ENCODE measurements around the gene SLC35D2.

SLC35D2 gene

DNA sequence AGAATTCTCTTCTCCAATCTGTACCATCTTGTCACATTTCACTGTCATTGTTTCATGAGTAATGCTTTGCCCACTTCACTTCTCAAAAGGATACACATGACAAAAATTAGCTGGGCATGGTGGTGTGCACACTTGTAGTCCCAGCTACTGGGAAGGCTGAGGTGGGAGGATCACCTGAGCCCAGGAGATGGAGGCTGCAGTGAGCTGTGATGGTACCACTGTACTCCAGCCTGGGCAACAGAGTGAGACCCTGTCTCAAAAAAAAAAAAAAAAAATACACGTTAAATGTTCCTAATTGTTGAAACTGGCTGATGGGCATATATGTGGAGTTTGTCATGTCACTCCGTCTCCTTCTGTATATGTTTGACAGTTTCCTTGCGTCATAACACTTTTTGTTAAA is 45.2 kb downstream of the SLC35D2 start:
- ATAC-seq (ENCODE audit: insufficient read depth, low read depth) (no peak), DNase-seq (no peak)
- TF ChIP-seq, protein P1, sequence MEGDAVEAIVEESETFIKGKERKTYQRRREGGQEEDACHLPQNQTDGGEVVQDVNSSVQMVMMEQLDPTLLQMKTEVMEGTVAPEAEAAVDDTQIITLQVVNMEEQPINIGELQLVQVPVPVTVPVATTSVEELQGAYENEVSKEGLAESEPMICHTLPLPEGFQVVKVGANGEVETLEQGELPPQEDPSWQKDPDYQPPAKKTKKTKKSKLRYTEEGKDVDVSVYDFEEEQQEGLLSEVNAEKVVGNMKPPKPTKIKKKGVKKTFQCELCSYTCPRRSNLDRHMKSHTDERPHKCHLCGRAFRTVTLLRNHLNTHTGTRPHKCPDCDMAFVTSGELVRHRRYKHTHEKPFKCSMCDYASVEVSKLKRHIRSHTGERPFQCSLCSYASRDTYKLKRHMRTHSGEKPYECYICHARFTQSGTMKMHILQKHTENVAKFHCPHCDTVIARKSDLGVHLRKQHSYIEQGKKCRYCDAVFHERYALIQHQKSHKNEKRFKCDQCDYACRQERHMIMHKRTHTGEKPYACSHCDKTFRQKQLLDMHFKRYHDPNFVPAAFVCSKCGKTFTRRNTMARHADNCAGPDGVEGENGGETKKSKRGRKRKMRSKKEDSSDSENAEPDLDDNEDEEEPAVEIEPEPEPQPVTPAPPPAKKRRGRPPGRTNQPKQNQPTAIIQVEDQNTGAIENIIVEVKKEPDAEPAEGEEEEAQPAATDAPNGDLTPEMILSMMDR (IDR thresholded peaks at IDR 0.05; ENCODE audit: borderline replicate concordance, extremely low read depth, low read length, poor library complexity, severe bottlenecking), result no peak
- TF ChIP-seq EZH2 (IDR thresholded peaks at IDR 0.05; ENCODE audit: borderline replicate concordance, low read depth, low read length, severe bottlenecking), result no peak
- Histone ChIP-seq H2AFZ (ENCODE audit: low read depth, low read length) (no peak overlapping the region), H3K36me3 (ENCODE audit: insufficient read depth, low read length) (no peaks in the 10 kb centered on the region), H3K9ac (ENCODE audit: low read depth, low read length) (no peak overlapping the region), H3K4me1 (ENCODE audit: insufficient read depth, low read length) (no peaks in the 10 kb centered on the region), H3K4me3 (ENCODE audit: low read depth in 1 of 2, low read length in 2 of 2) (no peak overlapping the region), H4K20me1 (ENCODE audit: insufficient read depth, low read length) (no peaks in the 10 kb centered on the region), H3K27ac (ENCODE audit: low read length) (no peak overlapping the region), H3K9me3 (ENCODE audit: insufficient read depth, low read length, severe bottlenecking) (no peaks in the 10 kb centered on the region), H3K79me2 (ENCODE audit: insufficient read depth, low read length) (no peaks in the 10 kb centered on the region), H3K4me2 (ENCODE audit: insufficient read depth, low read length) (no peak overlapping the region), H3K27me3 (ENCODE audit: insufficient read depth, low read length, poor library complexity) (no peaks in the 10 kb centered on the region)

DNA sequence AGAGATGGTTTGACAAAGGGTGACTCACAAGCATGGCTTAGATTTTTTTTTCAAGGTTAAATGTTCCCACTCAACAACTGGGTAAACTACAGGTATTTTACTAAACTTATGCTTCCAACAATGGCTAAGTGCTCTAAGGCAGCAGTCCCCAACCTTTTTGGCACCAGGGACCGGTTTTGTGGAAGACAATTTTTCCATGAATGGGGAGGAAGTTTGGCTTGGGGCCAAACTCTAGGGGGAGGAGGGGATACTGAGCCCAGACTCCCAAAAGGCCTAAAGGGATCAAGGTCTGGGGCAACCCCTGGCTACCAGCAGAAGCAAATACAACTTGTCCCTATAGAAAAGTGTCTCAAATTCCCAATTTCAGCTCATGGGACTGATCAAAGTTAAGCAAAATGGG is 49.6 kb downstream of the SLC35D2 start:
- H3K4me2 ChIP-seq (ENCODE audit: insufficient read depth, low read length), result no peak overlapping the region
- H3K4me1 ChIP-seq (ENCODE audit: insufficient read depth, low read length), result no peaks in the 10 kb centered on the region
- H4K20me1 ChIP-seq (ENCODE audit: insufficient read depth, low read length), result no peaks in the 10 kb centered on the region
- TF ChIP-seq, protein P1 (IDR thresholded peaks at IDR 0.05; ENCODE audit: borderline replicate concordance, extremely low read depth, low read length, poor library complexity, severe bottlenecking), result no peak
- TF ChIP-seq EZH2 (IDR thresholded peaks at IDR 0.05; ENCODE audit: borderline replicate concordance, low read depth, low read length, severe bottlenecking), result no peak
- H2AFZ ChIP-seq (ENCODE audit: low read depth, low read length), result no peak overlapping the region
- no peaks in the 10 kb centered on the region for H3K27me3 ChIP-seq (ENCODE audit: insufficient read depth, low read length, poor library complexity)
- H3K4me3 ChIP-seq (ENCODE audit: low read depth in 1 of 2, low read length in 2 of 2), result no peak overlapping the region
- ATAC-seq (ENCODE audit: insufficient read depth, low read depth), result no peak
- no peaks in the 10 kb centered on the region for H3K79me2 ChIP-seq (ENCODE audit: insufficient read depth, low read length)
- no peak for DNase-seq
- H3K9me3 ChIP-seq (ENCODE audit: insufficient read depth, low read length, severe bottlenecking), result no peaks in the 10 kb centered on the region
- H3K27ac ChIP-seq (ENCODE audit: low read length), result no peak overlapping the region
- no peaks in the 10 kb centered on the region for H3K36me3 ChIP-seq (ENCODE audit: insufficient read depth, low read length)
- no peak overlapping the region for H3K9ac ChIP-seq (ENCODE audit: low read depth, low read length)

GRCh38 chr9:96331236-96331947 is 52.1 kb downstream of the SLC35D2 start:
- ATAC-seq (ENCODE audit: insufficient read depth, low read depth), result no peak
- Histone ChIP-seq H3K4me2 (ENCODE audit: insufficient read depth, low read length) (no peak overlapping the region), H3K27ac (ENCODE audit: low read length) (no peak overlapping the region)

More at GRCh38 chr9:96331236-96331947, 52.1 kb downstream of the SLC35D2 start:
- Histone ChIP-seq H2AFZ (ENCODE audit: low read depth, low read length) (no peak overlapping the region), H4K20me1 (ENCODE audit: insufficient read depth, low read length) (no peaks in the 10 kb centered on the region), H3K4me3 (ENCODE audit: low read depth in 1 of 2, low read length in 2 of 2) (no peak overlapping the region), H3K4me1 (ENCODE audit: insufficient read depth, low read length) (no peaks in the 10 kb centered on the region), H3K9me3 (ENCODE audit: insufficient read depth, low read length, severe bottlenecking) (no peaks in the 10 kb centered on the region), H3K27me3 (ENCODE audit: insufficient read depth, low read length, poor library complexity) (no peaks in the 10 kb centered on the region), H3K9ac (ENCODE audit: low read depth, low read length) (no peak overlapping the region), H3K36me3 (ENCODE audit: insufficient read depth, low read length) (no peaks in the 10 kb centered on the region), H3K79me2 (ENCODE audit: insufficient read depth, low read length) (no peaks in the 10 kb centered on the region)
- DNase-seq, result no peak
- TF ChIP-seq, protein P1 (IDR thresholded peaks at IDR 0.05; ENCODE audit: borderline replicate concordance, extremely low read depth, low read length, poor library complexity, severe bottlenecking), result no peak
- TF ChIP-seq EZH2 (IDR thresholded peaks at IDR 0.05; ENCODE audit: borderline replicate concordance, low read depth, low read length, severe bottlenecking), result no peak

Measured in DND-41 (cell line).